Lower leg skin (tissue), 4 donors: ENCODE data around the gene TNFRSF8. TPM values are rescaled to one million over a fixed set of nuclear protein-coding genes. Genes with fewer than 3 reads are reported as not detected.

Experiments
- DNase-seq, 2 donors: peaks; one replicate each; pipeline ENCODE4 v3.0.0-alpha.2; 2019; ENCODE audit warnings: low spot score in 2 of 2
- H3K4me3 ChIP-seq: fragments of 200-600 bp; sonication (generic); 2 replicates; pipeline ENCODE4 v1.5.1; 2017; ENCODE audit warnings: mild to moderate bottlenecking, low read depth; ENCODE audit not compliant: poor library complexity, severe bottlenecking
- POLR2A ChIP-seq, 2 donors: fragments of 450-650 bp; IDR thresholded peaks; one replicate each; pipeline ENCODE4 v1.6.1; 2016 to 2017; ENCODE audit warnings: antibody characterized with exemption in 2 of 2, mild to moderate bottlenecking in 1 of 2, moderate library complexity in 1 of 2
- WGBS, 2 donors: methylation state at CpG; one replicate each; pipeline ENCODE4 v1.1.5; 2018; 5-methylcytosine and 5-hydroxymethylcytosine counted together
- intact Hi-C: fragments of 100-400 bp; cut with DNase I; formaldehyde crosslinking; loops from one replicate; pipeline ENCODE4 v1.15.0; 2023; ENCODE audit warnings: low total_unique reads
- total RNA-seq, 4 donors: library from RNA; depleted of rRNA; stranded (reverse); fragments of >200 nt; gene quantifications; one replicate each; pipeline ENCODE4 v1.1.0, GENCODE V29; 2016
- TF ChIP-seq, protein P1 (sequence below), 3 donors: fragments of 450-650 bp; IDR thresholded peaks; one replicate each; pipeline ENCODE4 v1.5.1; 2016; ENCODE audit warnings: antibody characterized with exemption in 3 of 3, mild to moderate bottlenecking in 3 of 3, moderate library complexity in 2 of 3

The TNFRSF8 gene
- total RNA-seq, 4 donors from 2014 or later: 0.72 to 4.1 (median 1.9) TPM

DNA sequence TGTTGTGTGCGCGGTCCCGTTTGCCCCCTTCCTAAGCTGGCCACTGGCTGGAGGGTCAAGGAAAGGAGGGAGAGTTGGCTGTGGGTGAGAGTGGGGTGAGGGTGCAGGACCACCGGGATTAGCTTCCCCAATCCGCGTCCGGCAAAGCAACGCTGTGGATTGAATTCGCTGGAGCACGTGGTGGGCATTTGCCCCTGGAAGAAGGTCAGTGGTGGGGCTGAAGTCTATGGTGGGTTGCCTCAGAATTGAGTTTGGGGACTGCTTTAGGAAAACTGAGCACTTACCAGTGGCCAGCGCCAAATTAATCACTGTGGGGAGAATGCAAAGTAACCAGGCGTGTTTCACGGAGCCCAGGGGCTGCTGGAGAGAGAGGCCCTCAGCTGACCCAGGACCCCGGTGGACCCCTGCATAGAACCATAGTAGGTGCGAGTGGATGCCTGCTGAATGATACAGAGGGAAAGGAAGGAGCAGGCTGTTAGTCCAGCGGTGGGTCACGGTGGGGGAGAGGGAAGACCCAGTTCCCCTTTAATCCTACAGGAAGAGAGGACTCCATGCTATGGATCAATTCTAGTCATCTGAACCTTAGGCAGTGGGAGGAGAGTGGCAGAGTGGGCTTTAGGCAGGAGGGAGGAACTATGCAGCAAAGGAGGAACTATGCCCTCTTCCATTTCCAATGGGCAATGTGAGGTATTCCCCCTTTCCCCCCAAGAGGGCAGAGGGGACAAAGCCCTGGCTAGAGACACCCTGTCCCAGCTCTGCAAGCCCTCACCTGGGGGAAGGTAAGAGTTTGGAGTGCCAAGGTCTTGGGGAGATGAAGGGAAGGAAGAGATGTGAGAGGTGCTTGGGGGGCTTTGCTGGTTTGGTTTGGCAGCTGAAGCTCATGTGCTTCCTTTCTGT lies 1.2 kb downstream of the TNFRSF8 start:
- 28 to 29% methylated on average over 17 of the region's 17 CpGs for WGBS, 2 donors
- DNase-seq: no peak
- TF ChIP-seq, protein P1, sequence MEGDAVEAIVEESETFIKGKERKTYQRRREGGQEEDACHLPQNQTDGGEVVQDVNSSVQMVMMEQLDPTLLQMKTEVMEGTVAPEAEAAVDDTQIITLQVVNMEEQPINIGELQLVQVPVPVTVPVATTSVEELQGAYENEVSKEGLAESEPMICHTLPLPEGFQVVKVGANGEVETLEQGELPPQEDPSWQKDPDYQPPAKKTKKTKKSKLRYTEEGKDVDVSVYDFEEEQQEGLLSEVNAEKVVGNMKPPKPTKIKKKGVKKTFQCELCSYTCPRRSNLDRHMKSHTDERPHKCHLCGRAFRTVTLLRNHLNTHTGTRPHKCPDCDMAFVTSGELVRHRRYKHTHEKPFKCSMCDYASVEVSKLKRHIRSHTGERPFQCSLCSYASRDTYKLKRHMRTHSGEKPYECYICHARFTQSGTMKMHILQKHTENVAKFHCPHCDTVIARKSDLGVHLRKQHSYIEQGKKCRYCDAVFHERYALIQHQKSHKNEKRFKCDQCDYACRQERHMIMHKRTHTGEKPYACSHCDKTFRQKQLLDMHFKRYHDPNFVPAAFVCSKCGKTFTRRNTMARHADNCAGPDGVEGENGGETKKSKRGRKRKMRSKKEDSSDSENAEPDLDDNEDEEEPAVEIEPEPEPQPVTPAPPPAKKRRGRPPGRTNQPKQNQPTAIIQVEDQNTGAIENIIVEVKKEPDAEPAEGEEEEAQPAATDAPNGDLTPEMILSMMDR (IDR thresholded peaks at IDR 0.05): no peak
- TF ChIP-seq POLR2A (IDR thresholded peaks at IDR 0.05): no peak
- no peak overlapping the region for H3K4me3 ChIP-seq
- intact Hi-C loops: no loop called here

GRCh38 chr1:12065872-12066271 lies 2.8 kb downstream of the TNFRSF8 start:
- 51 to 56% methylated on average over 6 of the region's 6 CpGs for WGBS, 2 donors
- intact Hi-C loops: no loop called here
- no peak for TF ChIP-seq POLR2A (IDR thresholded peaks at IDR 0.05)
- TF ChIP-seq, protein P1 (IDR thresholded peaks at IDR 0.05): no peak
- no peak overlapping the region for H3K4me3 ChIP-seq
- DNase-seq: no peak

- 36 to 41% methylated on average over 14 of the region's 14 CpGs for WGBS, 2 donors
- intact Hi-C loops: no loop called here
- H3K4me3 ChIP-seq: no peak overlapping the region
- no peak for DNase-seq
- no peak for TF ChIP-seq POLR2A (IDR thresholded peaks at IDR 0.05)
- TF ChIP-seq, protein P1 (IDR thresholded peaks at IDR 0.05): no peak
Observed at GRCh38 chr1:12067900-12068821, 5.1 kb downstream of the TNFRSF8 start.

DNA sequence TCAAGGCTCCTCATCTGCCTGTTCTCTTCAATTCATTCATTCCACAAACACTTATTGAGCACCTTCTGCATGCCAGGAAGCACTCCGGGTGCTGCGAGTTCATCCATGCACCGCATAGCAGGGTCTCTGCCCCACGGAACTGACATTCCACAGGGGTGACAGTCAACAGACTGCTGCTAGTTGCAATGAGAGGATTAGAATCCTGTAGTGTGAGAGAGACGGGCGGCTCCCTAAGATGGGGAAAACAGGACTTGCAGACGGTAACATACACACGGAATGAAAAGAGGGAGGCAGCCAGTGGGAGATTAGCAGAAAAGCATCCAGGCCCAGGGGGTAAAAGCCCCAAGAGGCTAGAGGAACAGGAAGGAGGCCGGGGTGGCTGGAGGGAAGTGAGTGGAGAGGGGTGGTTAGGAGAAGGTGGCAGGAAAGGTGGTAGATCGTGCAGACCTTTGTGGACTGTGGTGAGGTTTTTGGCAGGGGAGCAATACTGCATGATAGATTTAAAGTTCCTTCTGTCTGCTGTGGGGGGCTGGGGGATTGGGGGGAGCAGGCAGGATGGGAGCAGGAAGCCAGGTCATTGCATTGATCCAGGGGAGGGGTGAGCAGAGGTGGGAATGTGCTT lies 6.6 kb downstream of the TNFRSF8 start:
- 60% methylated on average over 10 of the region's 10 CpGs for WGBS, 2 donors
- no peak overlapping the region for H3K4me3 ChIP-seq
- intact Hi-C loops: no loop called here
- TF ChIP-seq, protein P1 (IDR thresholded peaks at IDR 0.05): no peak
- TF ChIP-seq POLR2A (IDR thresholded peaks at IDR 0.05): no peak
- no peak for DNase-seq

DNA sequence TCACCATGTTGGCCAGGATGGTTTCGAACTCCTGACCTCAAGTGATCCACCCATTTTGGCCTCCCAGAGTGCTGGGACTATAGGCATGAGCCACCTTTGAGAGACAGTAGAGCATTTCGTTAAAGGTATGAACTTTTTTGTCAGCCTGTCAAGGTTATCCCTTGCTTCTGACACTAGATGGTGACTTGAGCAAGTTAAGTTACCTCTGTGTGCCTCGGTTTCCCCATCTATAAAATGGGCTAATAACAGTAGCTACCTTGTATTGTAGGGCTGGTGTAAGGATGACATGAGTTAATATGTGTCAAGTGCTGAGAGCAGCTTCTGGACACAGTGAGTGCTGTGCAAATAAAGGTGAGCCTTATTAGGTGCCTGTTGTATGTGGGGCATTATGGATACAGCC lies 8.8 kb downstream of the TNFRSF8 start:
- no peak for DNase-seq
- 78 to 83% methylated on average over 3 of the region's 3 CpGs for WGBS, 2 donors
- intact Hi-C loops: no loop called here
- H3K4me3 ChIP-seq: no peak overlapping the region
- TF ChIP-seq, protein P1 (IDR thresholded peaks at IDR 0.05): no peak
- TF ChIP-seq POLR2A (IDR thresholded peaks at IDR 0.05): no peak
